ENCODE measurements around the gene RFESD.

- TF ChIP-seq POLR2A (IDR thresholded peaks at IDR 0.05) (no peak), CTCF (IDR thresholded peaks at IDR 0.05) (peak; percentile 62 to 93 (median 80)), POLR2AphosphoS5 (IDR thresholded peaks at IDR 0.05) (peak; percentile 55)
Measured at GRCh38 chr5:95664204-95664786, 17.7 kb downstream of the RFESD start.
